ENCODE data around the gene MAP3K5. TPM values are rescaled to one million over a fixed set of nuclear protein-coding genes. Genes with fewer than 3 reads are reported as not detected.
"Not testable (repeated sequence)": the region's sequence is repeated elsewhere in the genome, so short reads cannot be mapped to it uniquely, and the experiment has no call there.

Gene MAP3K5
- polyA plus RNA-seq, 3 donors, result 6.0 to 8.4 (median 6.6) TPM

DNA sequence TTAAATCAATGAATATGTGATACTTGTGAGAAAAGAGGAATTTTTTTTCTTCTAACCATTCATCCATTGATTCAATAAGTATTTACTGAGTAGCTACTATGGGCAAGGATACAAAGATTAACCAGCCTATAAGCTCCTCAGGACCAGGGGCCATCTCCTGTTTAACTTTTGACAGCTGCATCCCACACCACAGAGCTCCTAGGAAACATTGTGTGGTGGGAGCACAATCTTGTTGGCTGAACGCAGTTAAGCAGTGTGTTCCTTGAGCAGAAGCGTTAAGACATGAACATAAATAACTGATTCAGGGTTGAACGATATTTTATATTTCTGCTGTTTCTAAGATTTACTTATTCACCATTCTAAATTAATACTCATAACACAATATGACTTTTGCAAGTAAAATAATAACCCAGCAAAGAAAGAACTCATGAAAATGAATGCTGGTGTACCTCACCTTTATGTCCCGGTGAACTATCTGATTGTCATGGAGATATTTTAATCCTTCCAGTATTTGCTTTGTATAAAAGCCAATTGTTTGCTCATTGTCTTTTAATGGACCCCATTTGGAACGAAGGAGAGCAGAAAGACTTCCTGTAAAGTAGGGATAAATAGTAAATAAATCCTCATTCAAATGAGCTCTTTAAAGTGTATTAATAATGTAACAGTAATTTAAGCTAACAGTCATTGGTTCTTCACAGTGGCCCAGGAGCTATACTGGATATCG lies 179.4 kb downstream of the MAP3K5 start:
- DNase-seq, result no peak

DNA sequence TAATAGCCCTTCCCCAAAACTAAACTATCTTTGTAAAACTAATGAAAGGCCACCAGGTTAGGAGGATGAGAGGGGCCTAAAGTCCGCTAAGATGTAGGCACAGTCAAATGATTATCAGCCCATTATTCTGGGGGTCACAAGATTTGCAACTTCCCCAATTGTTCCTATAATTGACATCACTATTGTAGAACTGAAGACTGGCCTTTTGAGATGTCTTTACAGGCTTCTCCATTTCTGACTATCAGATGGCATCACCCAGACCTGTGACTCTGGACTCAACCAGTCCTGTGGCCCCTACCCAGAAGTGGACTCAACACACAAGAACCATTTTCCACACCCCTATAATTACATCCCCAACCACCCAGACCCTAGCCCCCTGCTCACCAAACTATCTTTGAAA lies 180.5 kb downstream of the MAP3K5 start:
- no peak for DNase-seq

DNA sequence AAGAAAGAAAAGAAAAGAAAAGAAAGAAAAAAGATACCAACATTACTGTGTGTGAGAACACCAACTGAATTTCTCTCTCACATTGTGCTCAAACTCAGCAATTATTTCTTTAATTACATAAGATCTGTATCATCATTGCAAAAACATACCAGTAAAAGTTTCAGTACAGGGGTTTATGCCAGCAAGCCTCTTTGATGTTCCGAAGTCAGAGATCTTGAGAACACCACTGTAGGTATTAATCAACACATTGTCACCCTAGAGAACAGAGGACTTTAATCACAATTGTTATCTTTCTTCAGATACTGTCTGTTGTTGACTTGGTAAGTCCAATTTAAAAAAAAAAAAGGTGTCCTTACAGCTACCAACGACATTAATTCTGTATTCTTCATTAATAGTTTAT lies 181.1 kb downstream of the MAP3K5 start:
- DNase-seq, result no peak

DNA sequence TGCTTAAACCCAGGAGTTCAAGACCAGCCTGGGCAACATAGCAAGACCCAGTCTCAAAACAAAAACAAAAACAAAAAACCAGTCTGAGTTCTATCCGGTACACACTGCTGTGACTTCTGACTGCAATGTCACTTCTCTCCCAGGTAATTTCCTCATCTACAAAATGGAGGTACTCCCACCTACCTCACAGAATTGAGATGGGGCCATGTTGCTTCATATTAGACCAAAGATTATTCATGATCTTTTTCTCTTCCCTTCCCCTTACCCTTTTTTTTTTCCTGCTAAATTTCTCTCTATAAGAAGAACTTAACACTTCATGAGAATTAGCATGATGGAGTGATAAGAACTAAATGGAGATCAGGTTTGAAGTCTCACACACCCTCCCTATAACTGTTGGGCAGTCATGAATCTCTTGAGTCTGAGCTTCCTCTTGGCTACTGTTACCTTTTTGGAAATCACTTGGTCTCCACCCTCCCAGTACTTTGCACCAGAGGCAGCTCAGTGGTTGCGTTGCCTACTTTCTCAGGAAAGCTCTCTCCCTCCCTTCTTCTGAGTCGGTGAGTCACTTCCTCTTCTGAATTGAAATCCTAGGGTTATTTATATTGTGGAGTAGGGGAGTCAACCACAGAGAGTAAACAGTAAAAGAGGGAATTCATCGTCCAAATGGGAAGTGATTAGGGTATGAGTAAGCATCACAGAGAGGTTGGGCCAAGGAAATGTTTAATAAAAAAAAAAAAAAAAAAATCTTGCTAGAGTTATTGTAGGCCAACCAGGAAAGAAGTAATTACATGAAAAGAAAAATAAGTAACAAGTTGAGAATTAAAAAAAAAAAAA lies 182.2 kb downstream of the MAP3K5 start:
- DNase-seq, result no peak

DNA sequence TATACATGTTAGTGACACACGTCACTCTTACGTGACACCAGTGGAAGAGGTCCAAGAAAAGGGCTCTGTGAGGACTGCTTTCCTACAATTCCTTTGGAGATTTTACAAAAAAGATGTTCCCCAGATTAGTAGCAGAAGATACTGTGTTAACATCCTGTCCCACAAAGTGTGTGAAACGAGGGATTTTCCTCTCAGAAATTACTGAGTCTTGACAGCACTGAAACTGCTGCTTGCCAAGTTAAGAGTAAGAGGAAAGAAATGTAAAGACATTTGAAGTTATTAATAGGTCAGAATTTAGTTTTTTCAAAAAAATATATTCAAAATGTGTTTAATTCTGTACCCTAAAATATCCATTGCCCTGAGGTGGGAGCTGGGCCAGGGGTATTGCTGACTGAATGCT lies 183.3 kb downstream of the MAP3K5 start:
- no peak for DNase-seq

DNA sequence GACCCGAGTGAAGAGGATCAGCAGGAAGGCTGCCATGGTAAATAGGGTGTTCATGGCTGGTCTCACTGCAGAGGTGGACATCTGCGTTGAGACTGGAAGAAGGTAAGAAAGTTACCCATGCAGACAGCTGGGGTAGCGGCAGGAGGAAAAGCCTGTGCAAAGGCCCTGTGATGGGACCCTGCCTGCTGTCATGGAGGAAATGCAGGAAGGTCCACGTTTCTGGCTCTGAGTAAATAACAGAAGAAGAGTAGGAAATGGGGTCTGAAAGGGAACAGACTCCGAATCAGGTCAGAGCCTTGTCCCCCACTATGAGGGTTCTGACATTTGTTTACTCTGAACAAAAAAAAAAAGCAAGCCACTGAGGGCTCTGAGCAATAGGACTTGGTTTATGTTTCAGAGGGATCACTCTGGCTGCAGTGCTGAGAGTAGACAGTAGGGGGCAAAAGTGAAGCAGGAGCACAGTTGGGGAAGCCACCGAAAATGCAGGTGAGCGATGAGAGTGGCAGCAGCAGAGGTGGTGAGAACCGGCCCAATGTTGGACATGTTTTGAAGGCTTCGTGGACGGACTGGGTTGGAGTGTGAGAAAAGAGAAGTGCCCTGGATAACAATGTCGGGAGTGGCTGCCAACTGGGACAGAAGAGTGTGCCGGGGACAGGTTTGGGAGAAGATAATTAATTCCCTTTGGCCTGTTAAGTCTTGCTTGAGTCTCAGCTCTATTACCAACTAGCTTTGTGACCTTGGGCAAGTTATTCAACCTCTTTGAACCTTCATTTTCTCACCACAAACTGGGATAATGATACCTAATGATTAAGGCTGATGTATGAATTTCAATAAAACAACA lies 184.1 kb downstream of the MAP3K5 start:
- peak; percentile 46 for DNase-seq

DNA sequence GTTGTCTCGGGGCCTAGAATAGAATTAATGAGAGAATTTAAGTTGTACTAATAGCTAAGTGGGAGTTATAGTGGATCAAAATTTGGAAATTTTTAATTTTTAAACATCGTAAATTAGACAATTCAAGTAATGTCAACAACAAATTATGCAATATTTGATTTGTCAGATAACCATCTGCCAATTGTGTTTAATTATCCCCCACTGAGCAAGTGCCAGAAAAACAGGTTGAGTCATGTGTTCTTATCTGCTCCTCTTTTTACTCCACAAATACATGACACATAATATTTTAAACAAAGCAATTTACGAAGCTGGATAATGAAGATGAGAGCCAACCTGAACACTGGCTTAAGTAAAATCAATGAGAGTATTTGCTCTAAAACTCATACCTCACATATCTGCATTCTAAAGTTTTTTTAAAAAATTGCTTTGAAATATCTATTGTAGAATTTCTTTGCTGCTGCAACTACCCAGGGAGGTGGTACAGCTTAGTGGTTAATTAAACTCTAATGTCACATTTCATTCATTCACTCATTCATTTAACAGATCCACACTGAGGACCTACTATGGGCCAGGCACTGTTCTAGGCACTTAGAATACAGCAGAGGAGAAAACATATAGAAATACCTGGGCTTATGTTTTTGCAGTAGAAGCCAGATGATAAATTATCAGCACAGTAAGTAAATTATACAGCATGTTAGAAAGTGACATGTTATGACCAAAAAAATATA lies 184.9 kb downstream of the MAP3K5 start:
- no peak for DNase-seq

DNA sequence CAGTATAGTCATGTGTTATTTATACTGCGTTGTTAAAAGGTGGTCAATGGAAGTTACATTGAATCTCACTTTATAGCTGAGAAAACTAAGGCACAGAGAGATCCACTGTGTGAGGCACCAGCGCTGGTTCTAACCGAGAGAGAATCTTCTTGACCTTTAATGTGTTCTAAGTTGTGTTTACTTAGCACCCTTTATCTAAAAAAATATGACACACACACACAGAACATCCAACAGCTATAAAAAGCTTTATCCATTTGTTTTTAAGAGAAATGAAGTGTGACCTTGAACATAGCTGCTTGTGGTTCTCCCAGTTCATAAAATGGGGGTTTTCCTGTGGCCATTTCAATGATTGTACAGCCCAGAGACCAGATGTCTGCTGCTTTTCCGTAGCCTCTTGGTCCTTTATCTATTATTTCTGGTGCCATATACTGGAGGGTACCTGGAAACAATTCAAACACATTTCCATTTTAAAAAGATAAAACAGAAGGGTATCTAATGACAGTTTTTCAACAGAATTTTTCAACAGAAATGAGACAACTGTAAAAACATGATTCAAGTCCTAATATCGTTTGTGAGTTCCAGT lies 187.3 kb downstream of the MAP3K5 start:
- DNase-seq, result no peak

DNA sequence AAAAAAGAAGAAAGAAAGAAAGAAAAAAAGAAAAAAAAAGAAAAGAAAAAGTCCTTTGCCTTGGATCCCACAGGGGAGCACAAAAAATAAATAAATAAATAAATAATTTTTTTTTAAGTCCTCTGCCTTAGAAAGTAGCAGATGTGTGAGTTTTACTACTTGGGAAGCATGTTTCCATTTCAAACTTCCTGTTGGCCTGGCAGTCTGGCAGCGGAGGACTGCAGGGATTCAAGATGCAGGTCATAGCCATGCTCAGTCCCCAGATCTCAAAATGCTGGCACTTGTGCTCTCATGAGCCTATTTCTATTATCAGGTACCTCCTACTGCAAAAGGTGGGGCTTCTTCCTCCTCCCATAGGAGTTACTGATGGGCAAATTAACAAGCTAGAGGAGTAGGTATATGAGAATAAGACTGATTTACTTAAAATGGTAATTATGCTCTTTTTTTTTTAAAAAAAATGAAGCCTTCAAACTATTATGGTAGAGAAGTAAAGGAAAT lies 187.9 kb downstream of the MAP3K5 start:
- no peak for DNase-seq

DNA sequence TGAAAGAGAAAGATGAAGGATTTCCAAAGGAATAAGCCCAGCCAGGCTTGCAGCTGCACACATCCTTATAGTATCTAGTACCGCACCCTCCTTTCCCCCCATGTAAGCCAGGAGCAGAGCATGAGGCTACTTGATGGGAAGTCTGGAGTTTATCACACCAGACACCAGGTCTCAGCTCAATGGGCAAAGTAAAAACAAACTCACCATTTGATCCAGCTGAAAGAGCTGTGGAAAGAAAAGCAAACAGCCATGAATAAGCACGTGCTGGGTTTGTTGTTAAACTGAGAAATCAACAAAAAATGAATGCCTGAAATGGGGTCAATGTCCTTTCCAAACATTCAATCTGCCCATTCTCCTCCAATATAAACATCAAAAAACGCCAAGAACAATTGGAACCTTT lies 191.5 kb downstream of the MAP3K5 start:
- DNase-seq, result no peak

DNA sequence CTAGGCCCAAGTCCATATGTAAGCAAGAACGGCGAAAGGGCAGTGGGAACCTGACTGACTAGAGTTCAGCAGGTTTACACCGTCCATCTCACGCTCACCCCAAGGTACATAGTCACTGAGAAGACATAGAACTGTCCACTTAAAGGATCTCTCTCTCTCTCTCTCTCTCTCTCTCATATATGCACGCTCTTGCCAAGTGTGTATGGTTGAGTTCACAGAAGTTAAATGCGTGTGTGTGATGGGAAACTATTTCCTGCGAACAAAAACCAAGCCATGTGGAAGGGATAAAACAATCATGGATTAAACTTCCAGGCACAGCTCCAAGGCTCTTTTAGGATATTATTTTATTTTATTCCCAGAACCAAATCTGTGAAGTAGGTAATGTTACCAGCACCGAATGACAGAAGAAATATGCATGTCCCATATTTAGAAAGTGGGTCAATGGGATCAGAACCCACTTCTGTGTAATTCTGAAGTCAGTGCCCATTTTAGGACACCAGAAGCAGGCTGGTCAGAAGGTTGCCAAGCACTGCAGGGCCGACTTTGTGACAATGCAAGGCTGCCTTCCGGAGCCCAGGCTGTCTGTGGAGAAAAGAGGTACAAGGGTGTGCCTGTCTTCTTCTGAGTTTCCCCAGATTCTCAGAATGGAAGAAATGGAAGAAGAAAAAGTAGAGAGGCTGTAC lies 192.8 kb downstream of the MAP3K5 start:
- DNase-seq, result no peak

DNA sequence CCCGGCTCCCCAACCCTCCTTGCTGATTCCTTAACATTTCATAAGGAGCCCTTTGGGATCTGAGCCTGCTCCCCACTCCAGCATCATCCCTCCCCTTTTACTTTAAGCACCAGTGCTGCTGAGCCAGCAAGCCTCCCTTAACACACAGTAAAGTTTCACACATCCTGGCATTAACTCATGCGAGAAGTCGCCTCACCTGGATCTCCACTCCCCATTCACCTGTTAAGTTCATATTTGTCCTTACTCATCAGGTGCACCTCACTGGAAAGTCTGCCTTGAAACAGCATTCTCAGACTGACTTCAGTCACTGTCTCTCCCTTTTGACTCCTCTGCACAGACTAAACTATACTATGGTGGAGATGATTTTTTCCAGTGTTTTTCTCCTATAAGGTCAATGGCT lies 194.2 kb downstream of the MAP3K5 start:
- DNase-seq, result no peak

DNA sequence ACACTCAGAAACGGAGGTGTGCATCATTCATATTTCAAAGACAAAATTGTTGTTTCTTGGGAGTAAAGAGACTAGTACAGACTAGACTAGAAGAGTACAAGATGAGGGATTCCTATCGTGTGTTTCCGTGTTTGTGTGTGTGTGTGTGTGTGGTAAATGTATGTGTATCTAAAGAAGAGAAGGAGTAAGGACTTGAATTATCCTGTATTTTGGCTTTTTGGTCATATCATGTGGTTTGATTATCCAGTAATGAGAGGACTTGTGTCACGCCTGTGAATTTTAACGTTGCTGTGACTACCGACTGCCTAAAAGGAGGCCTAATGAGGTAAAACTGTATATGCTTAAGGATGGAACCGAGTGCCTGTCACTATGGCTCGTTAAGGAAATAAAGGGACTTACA lies 197.6 kb downstream of the MAP3K5 start:
- DNase-seq, result no peak

DNA sequence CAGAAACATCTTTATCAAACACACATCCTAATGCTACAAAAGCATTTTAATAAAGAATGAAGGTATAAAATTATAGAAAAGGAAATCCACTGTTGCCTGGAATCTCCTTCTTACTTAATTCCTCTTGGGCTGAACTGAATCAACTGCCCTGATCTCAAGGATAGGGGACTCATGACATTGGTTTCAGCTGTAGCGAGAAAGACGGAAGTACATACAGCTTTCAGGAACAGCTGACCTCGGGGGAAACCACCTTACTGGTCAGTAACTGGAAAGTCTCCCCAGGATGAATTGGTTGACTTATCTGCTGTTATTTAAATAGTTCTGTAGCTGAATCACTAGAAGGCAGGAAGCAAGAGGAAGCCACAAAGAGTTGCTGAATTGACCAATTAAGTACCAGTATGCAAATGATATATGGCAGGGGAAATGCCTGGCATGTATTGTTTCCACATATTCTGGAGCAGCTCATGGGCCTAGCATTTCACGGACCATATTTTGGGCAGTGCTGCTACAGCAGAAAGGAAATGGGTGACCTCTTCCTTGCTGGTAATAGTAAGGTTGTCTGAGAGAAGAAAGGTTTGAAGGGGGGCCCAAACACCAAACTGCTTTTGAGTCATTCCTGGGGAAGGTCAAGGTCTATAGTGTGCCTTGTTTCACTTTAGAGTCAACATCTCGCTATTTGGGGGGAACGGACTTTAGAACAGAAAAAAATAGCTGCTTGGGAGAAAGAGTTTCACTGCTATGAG lies 198.4 kb downstream of the MAP3K5 start:
- DNase-seq, result no peak

DNA sequence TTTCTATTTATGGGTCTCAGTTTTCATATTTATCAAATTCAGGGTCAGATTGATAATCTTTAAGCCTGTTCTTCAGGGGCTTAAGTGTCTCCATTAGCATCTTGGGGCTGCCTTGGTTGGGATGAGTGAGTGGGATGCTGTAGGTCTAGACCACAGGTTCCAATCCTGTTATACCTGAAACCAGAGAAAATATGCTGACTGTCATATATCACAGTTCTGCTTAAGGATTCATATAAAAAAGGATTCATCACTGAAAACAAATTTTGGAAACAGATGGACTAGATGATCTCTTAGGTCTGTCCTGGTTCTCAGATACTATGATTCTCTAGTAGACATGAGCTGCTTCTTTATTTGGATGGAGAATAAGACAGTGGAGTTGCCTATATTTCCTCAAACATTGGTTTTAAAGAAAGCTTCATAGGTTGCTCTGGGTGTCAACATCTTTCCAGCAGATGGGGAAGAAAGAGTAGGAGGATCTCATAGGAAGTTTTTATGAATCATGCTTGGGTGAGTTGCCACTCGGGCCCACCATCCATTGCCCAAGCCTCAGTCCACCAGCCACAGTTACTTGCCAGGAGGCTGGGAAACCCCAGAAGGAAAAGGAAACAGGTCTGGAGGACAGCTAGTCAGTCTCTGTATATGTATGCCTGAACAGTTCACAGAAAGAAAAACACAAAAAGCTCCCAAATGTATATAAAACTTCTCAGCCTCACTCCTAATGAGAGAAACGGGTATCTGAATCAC lies 199.2 kb downstream of the MAP3K5 start:
- DNase-seq, result no peak

DNA sequence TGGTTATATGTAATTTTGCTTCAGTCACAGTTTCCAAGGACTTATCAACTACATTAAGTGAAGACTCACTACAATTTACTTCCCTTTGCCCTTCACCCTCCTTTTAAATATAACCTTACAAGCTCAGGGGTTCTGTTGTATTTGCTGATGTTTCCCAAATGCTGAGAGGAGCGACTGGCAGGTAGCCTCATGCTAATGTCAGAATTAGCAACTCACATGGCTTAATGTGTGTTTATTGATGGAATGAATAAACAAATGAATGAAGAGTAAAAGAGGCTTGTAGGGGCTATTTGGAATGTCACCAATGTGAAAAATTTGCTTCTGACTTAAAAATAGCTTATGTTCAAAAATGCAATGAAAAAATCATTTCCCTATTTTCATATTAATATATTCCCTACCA lies 200.7 kb downstream of the MAP3K5 start:
- no peak for DNase-seq

DNA sequence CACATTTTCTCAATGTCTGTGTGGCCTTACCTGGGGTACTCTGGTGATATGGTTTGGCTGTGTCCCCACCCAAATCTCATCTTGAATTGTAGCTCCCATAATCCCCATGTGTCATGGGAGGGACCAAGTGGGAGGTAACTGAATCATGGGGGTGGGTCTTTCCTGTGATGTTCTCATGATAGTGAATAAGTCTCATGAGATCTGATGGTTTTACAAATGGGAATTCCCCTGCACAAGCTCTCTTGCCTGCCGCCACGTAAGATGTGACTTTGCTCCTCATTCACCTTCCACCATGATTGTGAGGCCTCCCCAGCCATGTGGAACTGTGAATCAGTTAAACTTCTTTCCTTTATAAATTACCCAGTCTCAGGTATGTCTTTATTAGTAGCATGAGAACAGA lies 201.4 kb downstream of the MAP3K5 start:
- DNase-seq, result not testable (repeated sequence)

DNA sequence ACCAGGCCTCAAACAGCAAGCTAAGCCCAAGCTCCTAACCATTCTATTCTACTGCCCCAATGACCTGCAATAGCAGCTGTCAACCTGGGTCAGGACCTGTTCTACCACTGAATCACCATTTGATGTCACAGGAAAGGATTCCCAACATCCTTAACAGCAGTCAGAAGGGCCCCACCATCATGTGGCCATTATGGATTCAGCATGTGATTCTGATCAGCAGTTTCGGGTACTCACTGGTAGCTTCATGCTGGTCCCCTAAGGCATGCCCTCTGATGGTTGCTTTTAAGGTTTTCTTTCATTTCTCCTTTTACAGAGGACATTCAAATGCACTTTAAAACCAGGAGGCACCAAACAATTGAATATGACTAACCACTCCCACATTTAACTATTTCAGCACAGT lies 204.8 kb downstream of the MAP3K5 start:
- DNase-seq, result no peak

DNA sequence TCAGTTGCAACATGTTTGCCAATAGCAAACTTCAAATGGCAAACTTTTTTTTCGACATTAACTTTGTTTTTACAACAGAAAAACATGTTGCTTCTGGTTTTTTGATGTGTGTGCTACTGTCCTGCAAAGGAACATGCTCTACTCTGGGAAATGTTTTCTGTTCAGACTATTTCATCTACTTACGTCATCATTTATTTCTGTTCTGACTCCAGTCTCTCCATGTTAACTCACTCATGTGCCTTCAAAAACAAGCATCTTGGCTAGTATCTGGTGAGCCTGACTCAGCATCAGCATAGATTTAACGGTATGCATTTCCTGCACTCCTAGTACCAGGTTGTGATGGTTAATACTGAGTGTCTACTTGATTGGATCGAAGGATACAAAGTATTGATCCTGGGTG lies 206.0 kb downstream of the MAP3K5 start:
- DNase-seq, result no peak
